Measurements from ENCODE around the gene VKORC1.
A peak's percentile ranks its signal among the peaks of the same experiment; 100 is the strongest.

The VKORC1 gene

DNA sequence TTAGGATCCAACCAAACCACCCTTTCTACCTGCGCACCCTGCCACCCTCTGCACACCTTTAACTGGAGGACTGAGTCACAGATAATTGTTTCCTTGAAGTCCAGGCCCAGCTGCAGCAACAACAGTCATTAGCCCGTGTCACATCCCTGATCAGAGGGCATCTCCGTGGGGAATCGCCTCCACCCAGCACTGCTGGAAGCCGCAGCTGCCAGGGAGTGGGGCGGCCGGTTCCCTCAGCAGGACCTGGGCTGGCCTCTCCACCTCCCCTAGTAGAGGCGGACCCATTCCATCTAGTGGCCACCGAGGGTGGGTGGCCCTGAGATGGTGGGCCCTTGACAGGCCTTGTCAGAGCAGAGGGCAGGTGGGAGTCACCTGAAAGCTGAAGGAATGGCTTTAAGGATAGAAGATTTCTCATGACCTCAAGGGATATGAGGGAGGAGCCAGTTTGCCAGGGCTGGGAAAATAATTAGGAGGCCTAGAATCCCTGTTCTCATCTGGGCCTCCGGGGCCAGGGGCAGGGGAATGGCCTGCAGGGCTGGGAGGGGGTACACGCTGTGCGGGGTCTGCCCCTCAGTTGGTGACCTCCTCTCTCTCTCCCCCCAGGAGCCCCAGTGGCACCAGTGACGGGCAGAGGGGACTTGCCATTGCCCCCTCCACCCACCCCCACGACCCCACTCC lies 12.1 kb downstream of the VKORC1 start:
- DNase-seq (ENCODE audit: low read depth, low spot score): no peak

DNA sequence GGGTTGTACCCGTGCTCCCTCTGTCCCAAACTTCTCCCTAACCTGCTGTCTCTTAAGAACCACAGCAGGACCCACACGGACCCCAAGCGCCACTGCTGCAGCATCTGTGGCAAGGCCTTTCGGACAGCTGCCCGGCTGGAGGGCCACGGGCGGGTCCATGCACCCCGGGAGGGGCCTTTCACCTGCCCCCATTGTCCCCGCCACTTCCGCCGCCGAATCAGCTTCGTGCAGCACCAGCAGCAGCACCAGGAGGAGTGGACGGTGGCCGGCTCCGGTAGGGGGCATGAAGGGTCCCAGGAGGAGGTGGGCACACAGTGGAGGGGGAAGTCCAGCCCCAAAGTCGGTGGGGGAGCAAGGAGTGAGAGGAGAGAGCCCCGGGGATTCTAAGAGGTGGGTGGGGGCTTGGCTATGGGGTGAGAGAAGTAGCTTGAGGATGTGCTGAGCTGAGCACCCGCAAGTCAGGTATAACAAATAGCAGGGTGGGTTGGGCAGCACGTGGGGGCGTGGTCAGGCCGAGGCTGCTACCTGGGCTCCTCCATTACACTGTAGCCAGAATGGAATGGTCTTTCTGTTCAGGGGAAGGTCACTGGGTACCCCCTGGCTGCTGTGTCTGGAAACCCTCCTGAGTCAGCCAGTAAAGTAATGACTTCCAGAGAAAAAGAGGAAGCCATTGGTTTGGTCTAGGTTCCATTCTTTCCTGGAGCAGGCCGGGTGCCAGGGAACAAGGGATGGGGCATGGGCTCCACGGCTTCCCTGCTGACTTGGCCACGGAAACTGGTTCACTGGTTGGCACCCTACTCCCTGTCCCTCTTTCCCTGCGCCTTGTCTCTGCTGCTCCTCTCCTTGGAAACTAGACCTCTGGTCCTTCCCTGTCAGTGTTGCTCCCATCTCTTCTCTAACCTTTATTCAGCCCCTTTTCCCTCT lies 12.9 kb downstream of the VKORC1 start:
- DNase-seq (ENCODE audit: low read depth, low spot score): no peak

DNA sequence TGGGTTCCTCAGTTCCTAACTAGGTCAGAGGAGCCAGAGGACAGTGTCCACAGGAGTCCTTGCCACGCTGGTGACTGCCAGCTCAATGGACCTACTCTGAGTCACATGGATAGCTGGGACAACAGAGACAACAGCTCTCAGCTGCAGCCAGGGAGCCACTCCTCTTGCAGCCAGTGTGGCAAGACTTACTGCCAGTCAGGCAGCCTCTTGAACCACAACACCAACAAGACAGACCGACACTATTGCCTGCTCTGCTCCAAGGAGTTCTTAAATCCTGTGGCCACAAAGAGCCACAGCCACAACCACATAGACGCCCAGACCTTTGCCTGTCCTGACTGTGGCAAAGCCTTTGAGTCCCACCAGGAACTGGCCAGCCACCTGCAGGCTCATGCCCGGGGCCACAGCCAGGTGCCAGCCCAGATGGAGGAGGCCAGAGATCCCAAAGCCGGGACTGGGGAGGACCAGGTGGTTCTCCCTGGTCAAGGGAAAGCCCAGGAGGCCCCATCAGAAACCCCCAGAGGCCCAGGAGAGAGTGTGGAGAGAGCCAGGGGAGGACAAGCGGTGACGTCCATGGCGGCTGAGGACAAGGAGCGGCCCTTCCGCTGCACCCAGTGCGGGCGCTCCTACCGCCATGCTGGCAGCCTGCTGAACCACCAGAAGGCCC lies 13.7 kb downstream of the VKORC1 start:
- no peak for DNase-seq (ENCODE audit: low read depth, low spot score)

DNA sequence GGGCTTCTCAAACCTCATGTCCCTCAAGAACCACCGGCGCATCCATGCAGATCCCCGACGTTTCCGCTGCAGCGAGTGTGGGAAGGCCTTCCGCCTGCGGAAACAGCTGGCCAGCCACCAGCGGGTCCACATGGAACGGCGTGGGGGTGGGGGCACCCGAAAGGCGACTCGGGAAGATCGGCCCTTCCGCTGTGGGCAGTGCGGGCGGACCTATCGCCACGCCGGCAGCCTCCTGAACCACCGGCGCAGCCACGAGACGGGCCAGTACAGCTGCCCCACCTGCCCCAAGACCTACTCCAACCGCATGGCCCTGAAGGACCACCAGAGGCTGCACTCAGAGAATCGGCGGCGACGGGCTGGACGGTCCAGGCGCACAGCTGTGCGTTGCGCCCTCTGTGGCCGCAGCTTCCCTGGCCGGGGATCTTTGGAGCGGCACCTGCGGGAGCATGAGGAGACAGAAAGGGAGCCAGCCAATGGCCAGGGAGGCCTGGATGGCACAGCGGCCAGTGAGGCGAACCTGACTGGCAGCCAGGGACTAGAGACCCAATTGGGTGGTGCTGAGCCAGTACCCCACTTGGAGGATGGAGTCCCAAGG lies 14.5 kb downstream of the VKORC1 start:
- no peak for DNase-seq (ENCODE audit: low read depth, low spot score)

DNA sequence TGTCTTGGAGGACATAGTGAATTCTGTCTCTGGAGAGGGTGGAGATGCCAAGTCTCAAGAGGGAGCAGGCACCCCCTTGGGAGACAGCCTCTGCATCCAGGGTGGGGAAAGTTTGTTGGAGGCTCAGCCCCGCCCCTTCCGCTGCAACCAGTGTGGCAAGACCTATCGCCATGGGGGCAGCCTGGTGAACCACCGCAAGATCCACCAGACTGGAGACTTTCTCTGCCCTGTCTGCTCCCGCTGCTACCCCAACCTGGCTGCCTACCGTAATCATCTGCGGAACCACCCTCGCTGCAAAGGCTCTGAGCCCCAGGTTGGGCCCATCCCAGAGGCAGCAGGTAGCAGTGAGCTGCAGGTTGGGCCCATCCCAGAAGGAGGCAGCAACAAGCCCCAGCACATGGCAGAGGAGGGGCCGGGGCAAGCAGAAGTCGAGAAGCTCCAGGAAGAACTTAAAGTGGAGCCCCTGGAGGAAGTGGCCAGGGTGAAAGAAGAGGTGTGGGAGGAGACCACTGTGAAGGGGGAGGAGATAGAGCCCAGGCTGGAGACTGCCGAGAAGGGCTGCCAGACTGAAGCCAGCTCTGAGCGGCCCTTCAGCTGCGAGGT lies 15.2 kb downstream of the VKORC1 start:
- DNase-seq (ENCODE audit: low read depth, low spot score): no peak

DNA sequence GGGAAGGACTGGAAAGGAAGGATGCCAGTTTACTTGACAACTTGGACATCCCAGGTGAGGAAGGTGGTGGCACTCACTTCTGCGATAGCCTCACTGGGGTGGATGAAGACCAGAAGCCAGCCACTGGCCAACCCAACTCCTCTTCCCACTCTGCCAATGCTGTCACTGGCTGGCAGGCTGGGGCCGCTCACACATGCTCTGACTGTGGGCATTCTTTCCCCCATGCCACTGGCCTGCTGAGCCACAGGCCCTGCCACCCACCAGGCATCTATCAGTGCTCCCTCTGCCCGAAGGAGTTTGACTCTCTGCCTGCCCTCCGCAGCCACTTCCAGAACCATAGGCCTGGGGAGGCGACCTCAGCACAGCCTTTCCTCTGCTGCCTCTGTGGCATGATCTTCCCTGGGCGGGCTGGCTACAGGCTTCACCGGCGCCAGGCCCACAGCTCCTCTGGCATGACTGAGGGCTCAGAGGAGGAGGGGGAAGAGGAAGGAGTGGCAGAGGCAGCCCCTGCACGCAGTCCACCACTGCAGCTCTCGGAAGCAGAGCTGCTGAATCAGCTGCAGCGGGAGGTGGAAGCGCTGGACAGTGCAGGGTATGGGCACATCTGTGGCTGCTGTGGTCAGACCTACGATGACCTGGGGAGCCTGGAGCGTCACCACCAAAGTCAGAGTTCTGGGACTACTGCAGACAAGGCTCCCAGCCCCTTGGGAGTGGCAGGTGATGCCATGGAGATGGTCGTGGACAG lies 15.8 kb downstream of the VKORC1 start:
- DNase-seq (ENCODE audit: low read depth, low spot score): no peak

- DNase-seq (ENCODE audit: low read depth, low spot score): no peak
Observed at GRCh38 chr16:31077592-31078396, 16.8 kb downstream of the VKORC1 start.

GRCh38 chr16:31077024-31077423 lies 17.6 kb downstream of the VKORC1 start:
- no peak for DNase-seq (ENCODE audit: low read depth, low spot score)

- no peak for DNase-seq (ENCODE audit: low read depth, low spot score)
Observed at GRCh38 chr16:31076319-31076718, 18.3 kb downstream of the VKORC1 start.

- DNase-seq (ENCODE audit: low read depth, low spot score): no peak
Observed at GRCh38 chr16:31074814-31075183, 19.8 kb downstream of the VKORC1 start.

- peak; percentile 96 for DNase-seq (ENCODE audit: low read depth, low spot score)
Observed at GRCh38 chr16:31073970-31074813, 20.4 kb downstream of the VKORC1 start, which contains the start of the genes ZNF646 and ZNF668. Gene ZNF646, plus strand, starts transcription at chr16:31074422. Its CDS starts 1,903 bp downstream, at chr16:31076325. Gene ZNF668, minus strand, starts transcription at chr16:31074240. Its CDS starts 9,781 bp downstream, at chr16:31064459.

DNA sequence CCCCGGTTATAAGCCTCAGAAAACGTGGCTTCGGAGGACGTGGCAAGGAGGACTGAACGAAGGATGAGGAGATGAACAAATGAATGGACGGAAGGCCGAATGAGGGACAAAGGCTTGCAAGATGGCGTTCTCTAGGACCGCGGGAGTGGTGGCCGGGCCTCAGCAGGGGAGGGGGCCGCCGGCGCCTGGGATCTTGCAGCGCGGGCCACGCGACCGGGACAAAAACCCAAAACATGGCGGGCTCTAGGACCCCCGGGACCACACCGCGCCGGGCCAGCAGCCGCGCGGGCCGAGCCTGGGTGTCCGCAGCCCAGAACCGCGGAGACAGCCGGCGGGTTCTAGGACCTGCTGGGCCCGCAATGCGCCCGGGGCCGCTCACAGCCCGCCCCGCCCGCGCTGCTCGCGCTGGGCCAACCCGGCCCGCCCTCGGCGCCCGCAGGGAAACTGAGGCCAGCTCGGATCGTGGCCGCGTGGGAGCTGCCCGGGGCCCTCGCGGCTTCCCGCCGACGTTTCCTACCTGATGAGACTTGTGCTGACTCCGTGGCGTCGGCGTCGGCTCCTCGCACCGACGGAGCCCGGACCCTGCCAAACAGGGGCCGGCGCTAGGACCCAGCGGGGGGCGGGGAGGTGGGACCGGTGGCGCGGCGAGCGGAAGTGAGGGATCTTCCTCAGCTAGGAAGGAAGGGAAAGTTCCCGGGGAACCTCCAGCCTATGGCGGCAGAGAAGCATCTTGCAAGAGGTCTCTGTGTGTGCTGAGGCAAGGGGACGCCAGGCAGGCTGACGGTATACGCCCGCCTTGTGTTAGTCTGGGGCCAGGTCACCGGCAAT lies 21.2 kb downstream of the VKORC1 start:
- peak; percentile 79 for DNase-seq (ENCODE audit: low read depth, low spot score)

- DNase-seq (ENCODE audit: low read depth, low spot score): no peak
Observed at GRCh38 chr16:31072540-31073141, 22.0 kb downstream of the VKORC1 start.

GRCh38 chr16:31071861-31072260 lies 22.7 kb downstream of the VKORC1 start:
- DNase-seq (ENCODE audit: low read depth, low spot score): no peak

DNA sequence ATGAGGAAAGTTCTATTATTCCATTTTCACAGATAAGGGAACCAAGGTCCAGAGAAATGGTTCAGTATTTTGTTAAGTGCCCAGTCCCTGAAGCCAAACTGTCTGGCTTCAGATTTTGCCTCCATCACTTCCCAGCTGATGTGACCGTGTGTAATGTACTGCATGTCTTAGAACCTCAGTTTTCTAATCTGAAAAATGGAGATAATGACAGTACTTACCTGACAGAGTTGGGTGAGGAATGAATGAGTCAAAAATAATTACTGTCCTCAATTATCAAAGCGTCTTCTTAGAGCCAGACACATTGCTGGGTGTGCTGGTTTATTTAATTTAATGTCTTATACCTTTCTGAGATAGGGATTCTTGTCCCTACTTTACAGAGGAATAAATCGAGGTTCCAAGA lies 27.3 kb downstream of the VKORC1 start:
- no peak for DNase-seq (ENCODE audit: low read depth, low spot score)

DNA sequence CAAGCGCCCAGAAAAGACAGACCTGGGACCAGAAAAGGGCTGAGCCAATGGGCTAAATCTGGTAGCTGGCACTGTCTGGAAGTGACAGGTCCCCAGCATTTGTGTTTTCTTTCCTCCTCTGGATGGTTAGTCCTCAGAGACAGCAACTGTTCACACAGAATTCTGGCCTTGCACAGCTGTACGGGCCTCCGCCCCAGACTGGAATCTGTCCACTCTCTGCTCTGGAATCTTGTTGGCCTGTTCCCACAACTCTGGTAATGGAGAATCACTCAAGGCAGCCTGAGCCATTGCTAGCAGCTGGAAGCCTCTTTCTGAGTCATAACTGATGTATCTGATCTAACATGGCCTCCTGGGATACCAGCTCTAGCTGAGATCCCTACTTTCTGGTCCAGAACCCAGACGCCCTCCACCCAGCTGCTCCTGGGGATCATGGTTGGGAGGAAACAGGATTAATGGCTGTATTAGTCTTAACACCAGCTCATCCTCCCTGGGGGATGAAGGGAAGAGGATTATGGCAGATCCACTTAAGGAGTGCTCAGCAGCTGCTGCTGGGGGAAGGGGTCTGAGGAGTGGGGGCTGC lies 29.6 kb downstream of the VKORC1 start:
- DNase-seq (ENCODE audit: low read depth, low spot score): no peak
